HFFc6 (cell line): Measurements from ENCODE around the gene ERBB3. TPM values are rescaled to one million over a fixed set of nuclear protein-coding genes. Genes with fewer than 3 reads are reported as not detected.
"Not testable (repeated sequence)": the region's sequence is repeated elsewhere in the genome, so short reads cannot be mapped to it uniquely, and the experiment has no call there.

Experiments used
- DNase-seq: peaks from one replicate; pipeline ENCODE4 v3.0.0-alpha.2; 2018
- H3K27ac Mint-ChIP-seq: 2 replicates; pipeline ENCODE4 v1.8.0; 2020; ENCODE audit warnings: mild to moderate bottlenecking, mixed read lengths
- H3K27me3 Mint-ChIP-seq: 2 replicates; pipeline ENCODE4 v1.8.0; 2021; ENCODE audit warnings: mild to moderate bottlenecking, moderate library complexity, mixed read lengths; ENCODE audit not compliant: insufficient read depth
- H3K36me3 Mint-ChIP-seq: 2 replicates; pipeline ENCODE4 v1.8.0; 2021; ENCODE audit warnings: low read depth, mixed read lengths
- H3K4me1 Mint-ChIP-seq: 2 replicates; pipeline ENCODE4 v1.8.0; 2020; ENCODE audit warnings: low read depth, mixed read lengths
- H3K4me3 Mint-ChIP-seq: 2 replicates; pipeline ENCODE4 v1.8.0; 2020; ENCODE audit warnings: mild to moderate bottlenecking, moderate library complexity, mixed read lengths
- H3K9me3 Mint-ChIP-seq: 2 replicates; pipeline ENCODE4 v1.8.0; 2020; ENCODE audit warnings: mild to moderate bottlenecking, mixed read lengths
- CTCF ChIP-seq: fragments of 200-600 bp; sonication (generic); IDR thresholded peaks from 2 replicates; pipeline ENCODE4 v1.5.0; 2021; ENCODE audit warnings: antibody characterized with exemption, mild to moderate bottlenecking
- total RNA-seq, 6 experiments: library from RNA; stranded (reverse); fragmentation: NEBNext Ultra II Directional; extraction: Animal tissue kit (Norgen Biotek cat#: 25700); gene quantifications; 2 replicates in 1 of 6; 3 replicates in 5 of 6; pipeline ENCODE4 v1.2.3, GENCODE V29; 2021

Gene ERBB3
- total RNA-seq, 6 experiments from 2014 or later: 1.0 to 2.5 (median 1.8) TPM

GRCh38 chr12:56040151-56040550, 39.8 kb upstream of the ERBB3 start:
- Mint-ChIP-seq H3K36me3 (peaks cover 21% of the 10 kb centered on the region), H3K27me3 (peaks cover 5% of the 10 kb centered on the region), H3K9me3 (peaks cover 10% of the 10 kb centered on the region), H3K27ac (no peak overlapping the region), H3K4me1 (peaks cover 28% of the 10 kb centered on the region), H3K4me3 (no peak overlapping the region)
- TF ChIP-seq CTCF: no peak
- no peak for DNase-seq

GRCh38 chr12:56040963-56041551, 38.9 kb upstream of the ERBB3 start:
- H3K27me3 Mint-ChIP-seq: peaks cover 5% of the 10 kb centered on the region
- H3K36me3 Mint-ChIP-seq: peaks cover 25% of the 10 kb centered on the region
- H3K27ac Mint-ChIP-seq: peak overlapping the region; percentile 97
- peaks cover 10% of the 10 kb centered on the region for H3K9me3 Mint-ChIP-seq
- TF ChIP-seq CTCF: no peak
- H3K4me3 Mint-ChIP-seq: peak overlapping the region; percentile 99
- DNase-seq: no peak
- H3K4me1 Mint-ChIP-seq: peaks cover 29% of the 10 kb centered on the region

- DNase-seq: peak; percentile 99
- peak within 1 kb of the TSS; percentile 99 for H3K4me3 Mint-ChIP-seq
- peak within 1 kb of the TSS; percentile 97 for H3K27ac Mint-ChIP-seq
- H3K4me1 Mint-ChIP-seq: peaks cover 37% of the 10 kb centered on the region
- peak; percentile 77 for TF ChIP-seq CTCF
- peaks cover 10% of the 10 kb centered on the region for H3K9me3 Mint-ChIP-seq
- peaks cover 25% of the 10 kb centered on the region for H3K36me3 Mint-ChIP-seq
- H3K27me3 Mint-ChIP-seq: peaks cover 5% of the 10 kb centered on the region
Measured at GRCh38 chr12:56041552-56042429, 38.2 kb upstream of the ERBB3 start, which contains the start of gene RPS26. TSS of gene RPS26 (plus strand) at chr12:56041918. CDS start at chr12:56042167, 249 bp downstream.

- H3K9me3 Mint-ChIP-seq, H3K27me3 Mint-ChIP-seq, DNase-seq: not testable (repeated sequence)
- peaks cover 25% of the 10 kb centered on the region for H3K36me3 Mint-ChIP-seq
- H3K4me1 Mint-ChIP-seq: peaks cover 42% of the 10 kb centered on the region
- H3K4me3 Mint-ChIP-seq: peak overlapping the region; percentile 99
- peak overlapping the region; percentile 97 for H3K27ac Mint-ChIP-seq
Measured at GRCh38 chr12:56042430-56042813, 37.5 kb upstream of the ERBB3 start.

GRCh38 chr12:56042843-56043242, 37.1 kb upstream of the ERBB3 start:
- Mint-ChIP-seq H3K27ac (peak overlapping the region; percentile 97), H3K4me3 (peak overlapping the region; percentile 99), H3K9me3 (peaks cover 10% of the 10 kb centered on the region), H3K4me1 (peaks cover 42% of the 10 kb centered on the region), H3K36me3 (peaks cover 25% of the 10 kb centered on the region), H3K27me3 (peaks cover 5% of the 10 kb centered on the region)
- DNase-seq: no peak
- TF ChIP-seq CTCF: no peak
